Measurements from ENCODE around the gene DNM3. TPM values are rescaled to one million over a fixed set of nuclear protein-coding genes. Genes with fewer than 3 reads are reported as not detected.
A peak's percentile ranks its signal among the peaks of the same experiment; 100 is the strongest.

DNM3 gene
- polyA plus RNA-seq, 1 donor (not counting 4 experiments of a cell fraction or from before 2014, with no cell fraction given): 2.0 TPM

DNA sequence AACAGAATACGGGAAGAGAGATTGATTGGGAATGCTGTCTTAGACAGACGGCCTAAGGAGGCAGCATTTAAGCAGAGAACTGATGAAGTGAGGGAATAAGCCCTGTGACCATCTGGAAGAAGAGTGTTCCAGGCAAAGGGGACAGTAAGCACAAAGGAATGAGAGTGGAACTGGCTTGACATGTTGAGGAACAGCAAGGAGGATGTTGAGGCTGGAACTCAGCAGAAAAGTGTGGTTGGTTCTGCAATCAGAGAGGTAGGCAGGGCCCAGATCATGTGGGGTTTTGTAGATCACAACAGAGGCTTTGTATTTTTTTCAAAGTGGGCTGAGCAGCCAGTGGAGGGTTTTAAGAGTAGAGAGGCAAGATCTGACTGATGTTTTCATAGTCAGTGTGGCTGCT is 157.4 kb downstream of the DNM3 start:
- no peak overlapping the region for H3K4me3 ChIP-seq (ENCODE audit: control insufficient read depth in 2 of 3, extremely low read depth in 1 of 3, insufficient read depth in 2 of 3, low read depth in 1 of 3, low read length in 3 of 3)
- no peak overlapping the region for H3K9ac ChIP-seq (ENCODE audit: control insufficient read depth, extremely low read depth, insufficient read depth, low read length)
- no peaks in the 10 kb centered on the region for H3K79me2 ChIP-seq (ENCODE audit: control insufficient read depth, insufficient read depth, low read length)
- dilution Hi-C loops (cut with MboI; ENCODE audit: extremely low pct_ligation_motif_present, low sequenced_read_pairs): loop anchor here (25.0 kb wide), 1 partner anchor 361 kb away; no protein-coding TSS in a partner anchor
- FAIRE-seq (peak; percentile 77), DNase-seq (ENCODE audit: low read depth, low spot score) (no peak)
- H3K4me2 ChIP-seq (ENCODE audit: control insufficient read depth, extremely low read depth, insufficient read depth, low read depth, low read length): peak overlapping the region; percentile 12
- no peaks in the 10 kb centered on the region for H3K36me3 ChIP-seq (ENCODE audit: control insufficient read depth in 2 of 2, extremely low read depth in 1 of 2, insufficient read depth in 2 of 2, low read length in 2 of 2)
- no peak overlapping the region for H3K27ac ChIP-seq (ENCODE audit: control insufficient read depth, insufficient read depth, low read length)
- H3K27me3 ChIP-seq (ENCODE audit: control insufficient read depth, extremely low read depth, insufficient read depth, low read length): no peaks in the 10 kb centered on the region
- peak overlapping the region; percentile 59 for H2AFZ ChIP-seq (ENCODE audit: control insufficient read depth, low read length)
- no peaks in the 10 kb centered on the region for H3K9me1 ChIP-seq (ENCODE audit: control insufficient read depth, extremely low read depth, insufficient read depth, low read length)
- peaks cover 13% of the 10 kb centered on the region for H3K4me1 ChIP-seq (ENCODE audit: control insufficient read depth, extremely low read depth, insufficient read depth, low read length)
- no peaks in the 10 kb centered on the region for H4K20me1 ChIP-seq (ENCODE audit: control insufficient read depth, extremely low read depth, insufficient read depth, low read length)
- no peak for TF ChIP-seq EZH2 (IDR thresholded peaks at IDR 0.05; ENCODE audit: low read length)
- TF ChIP-seq, protein P1, sequence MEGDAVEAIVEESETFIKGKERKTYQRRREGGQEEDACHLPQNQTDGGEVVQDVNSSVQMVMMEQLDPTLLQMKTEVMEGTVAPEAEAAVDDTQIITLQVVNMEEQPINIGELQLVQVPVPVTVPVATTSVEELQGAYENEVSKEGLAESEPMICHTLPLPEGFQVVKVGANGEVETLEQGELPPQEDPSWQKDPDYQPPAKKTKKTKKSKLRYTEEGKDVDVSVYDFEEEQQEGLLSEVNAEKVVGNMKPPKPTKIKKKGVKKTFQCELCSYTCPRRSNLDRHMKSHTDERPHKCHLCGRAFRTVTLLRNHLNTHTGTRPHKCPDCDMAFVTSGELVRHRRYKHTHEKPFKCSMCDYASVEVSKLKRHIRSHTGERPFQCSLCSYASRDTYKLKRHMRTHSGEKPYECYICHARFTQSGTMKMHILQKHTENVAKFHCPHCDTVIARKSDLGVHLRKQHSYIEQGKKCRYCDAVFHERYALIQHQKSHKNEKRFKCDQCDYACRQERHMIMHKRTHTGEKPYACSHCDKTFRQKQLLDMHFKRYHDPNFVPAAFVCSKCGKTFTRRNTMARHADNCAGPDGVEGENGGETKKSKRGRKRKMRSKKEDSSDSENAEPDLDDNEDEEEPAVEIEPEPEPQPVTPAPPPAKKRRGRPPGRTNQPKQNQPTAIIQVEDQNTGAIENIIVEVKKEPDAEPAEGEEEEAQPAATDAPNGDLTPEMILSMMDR (optimal IDR thresholded peaks at IDR 0.05 in 1 of 3, IDR thresholded peaks at IDR 0.05 in 1 of 3, conservative IDR thresholded peaks at IDR 0.05 in 1 of 3; ENCODE audit: extremely low read depth in 1 of 3, insufficient read depth in 2 of 3, low read length in 3 of 3): no peak
- no peaks in the 10 kb centered on the region for H3K9me3 ChIP-seq (ENCODE audit: control insufficient read depth, low read depth, low read length)

DNA sequence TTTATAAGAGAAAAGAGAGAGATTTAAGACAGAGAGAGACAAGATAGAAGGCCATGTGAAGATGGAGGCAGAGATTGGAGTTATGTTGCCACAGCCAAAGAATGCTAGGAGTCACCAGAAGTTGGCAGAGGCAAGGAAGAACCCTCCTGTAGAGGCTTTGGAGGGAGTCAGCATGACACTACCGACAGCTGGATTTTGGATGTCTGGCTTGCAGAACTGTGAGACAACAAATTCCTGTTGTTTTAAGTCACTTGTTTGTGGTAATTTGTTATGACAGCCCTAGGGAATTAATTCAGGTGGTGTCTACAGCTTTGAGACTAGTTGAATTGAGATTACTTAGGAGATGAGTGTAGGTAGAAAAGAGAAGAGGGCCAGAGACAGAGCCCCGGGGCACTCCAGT is 158.5 kb downstream of the DNM3 start:
- Histone ChIP-seq H3K4me1 (ENCODE audit: control insufficient read depth, extremely low read depth, insufficient read depth, low read length) (peaks cover 13% of the 10 kb centered on the region), H4K20me1 (ENCODE audit: control insufficient read depth, extremely low read depth, insufficient read depth, low read length) (no peaks in the 10 kb centered on the region), H3K9me1 (ENCODE audit: control insufficient read depth, extremely low read depth, insufficient read depth, low read length) (no peaks in the 10 kb centered on the region), H3K4me3 (ENCODE audit: control insufficient read depth in 2 of 3, extremely low read depth in 1 of 3, insufficient read depth in 2 of 3, low read depth in 1 of 3, low read length in 3 of 3) (no peak overlapping the region), H2AFZ (ENCODE audit: control insufficient read depth, low read length) (no peak overlapping the region), H3K4me2 (ENCODE audit: control insufficient read depth, extremely low read depth, insufficient read depth, low read depth, low read length) (no peak overlapping the region), H3K9me3 (ENCODE audit: control insufficient read depth, low read depth, low read length) (no peaks in the 10 kb centered on the region), H3K27me3 (ENCODE audit: control insufficient read depth, extremely low read depth, insufficient read depth, low read length) (no peaks in the 10 kb centered on the region), H3K79me2 (ENCODE audit: control insufficient read depth, insufficient read depth, low read length) (no peaks in the 10 kb centered on the region), H3K36me3 (ENCODE audit: control insufficient read depth in 2 of 2, extremely low read depth in 1 of 2, insufficient read depth in 2 of 2, low read length in 2 of 2) (no peaks in the 10 kb centered on the region), H3K9ac (ENCODE audit: control insufficient read depth, extremely low read depth, insufficient read depth, low read length) (no peak overlapping the region), H3K27ac (ENCODE audit: control insufficient read depth, insufficient read depth, low read length) (no peak overlapping the region)
- FAIRE-seq (peak; percentile 58), DNase-seq (ENCODE audit: low read depth, low spot score) (peak; percentile 32)
- dilution Hi-C loops (cut with MboI; ENCODE audit: extremely low pct_ligation_motif_present, low sequenced_read_pairs): loop anchor here (25.0 kb wide), 1 partner anchor 362 kb away; no protein-coding TSS in a partner anchor
- TF ChIP-seq EZH2 (IDR thresholded peaks at IDR 0.05; ENCODE audit: low read length): no peak
- TF ChIP-seq, protein P1 (optimal IDR thresholded peaks at IDR 0.05 in 1 of 3, IDR thresholded peaks at IDR 0.05 in 1 of 3, conservative IDR thresholded peaks at IDR 0.05 in 1 of 3; ENCODE audit: extremely low read depth in 1 of 3, insufficient read depth in 2 of 3, low read length in 3 of 3): no peak
